D721Med (cell line): ENCODE results near the gene VPS52.
A peak's percentile ranks its signal among the peaks of the same experiment; 100 is the strongest.
"Not testable (repeated sequence)": the region's sequence is repeated elsewhere in the genome, so short reads cannot be mapped to it uniquely, and the experiment has no call there.

Experiments
- DNase-seq: peaks from one replicate; pipeline ENCODE4 v3.0.0; 2011; ENCODE audit warnings: low spot score; ENCODE audit not compliant: insufficient read length
- FAIRE-seq: peaks from 2 replicates; lab custom pipeline; 2011; peaks lifted over from hg19 to GRCh38; lab: Jason Lieb, UNC
- CTCF ChIP-seq: IDR thresholded peaks from 2 replicates; pipeline ENCODE4 v1.5.1; 2012; ENCODE audit warnings: mild to moderate bottlenecking, control low read depth; ENCODE audit not compliant: insufficient read depth; ENCODE audit errors: missing control alignments

Gene VPS52

GRCh38 chr6:33278392-33278741 lies 6.7 kb upstream of the VPS52 start:
- TF ChIP-seq CTCF: no peak
- FAIRE-seq (no peak), DNase-seq (no peak)

GRCh38 chr6:33277663-33278391 lies 6.2 kb upstream of the VPS52 start:
- FAIRE-seq (no peak), DNase-seq (no peak)
- no peak for TF ChIP-seq CTCF

- FAIRE-seq (no peak), DNase-seq (no peak)
- TF ChIP-seq CTCF: peak; percentile 34
Measured at GRCh38 chr6:33276864-33277662, 5.4 kb upstream of the VPS52 start, which contains the start of gene B3GALT4. TSS of gene B3GALT4 (plus strand) at chr6:33277123. CDS start at chr6:33277420, 297 bp downstream.

- TF ChIP-seq CTCF: no peak
- FAIRE-seq: no peak
- DNase-seq: no peak
Measured at GRCh38 chr6:33276581-33276863, 4.8 kb upstream of the VPS52 start.

GRCh38 chr6:33275795-33276580 lies 4.3 kb upstream of the VPS52 start:
- not testable (repeated sequence) for FAIRE-seq, DNase-seq

GRCh38 chr6:33273924-33274902 lies 2.5 kb upstream of the VPS52 start:
- TF ChIP-seq CTCF: no peak
- DNase-seq (no peak), FAIRE-seq (no peak)
